Measurements from ENCODE around the gene WNK2. TPM values are rescaled to one million over a fixed set of nuclear protein-coding genes. Genes with fewer than 3 reads are reported as not detected.

Gene WNK2
- total RNA-seq, 1 donor from 2014 or later, result 6.2 TPM

GRCh38 chr9:93148721-93149120, 35.2 kb upstream of the WNK2 start:
- H3K27me3 Mint-ChIP-seq (ENCODE audit: insufficient read depth, low read depth), result peaks cover 2% of the 10 kb centered on the region
- Histone ChIP-seq H3K4me3 (no peak overlapping the region), H3K4me2 (no peak overlapping the region), H3K4me1 (no peaks in the 10 kb centered on the region), H3K79me2 (ENCODE audit: low read depth) (no peaks in the 10 kb centered on the region), H3K27ac (no peak overlapping the region), H3K27me3 (no peaks in the 10 kb centered on the region), H3K36me3 (no peaks in the 10 kb centered on the region), H3F3A (ENCODE audit: low read depth) (no peaks in the 10 kb centered on the region), H2AFZ (replicated peaks) (no peak overlapping the region), H4K20me1 (ENCODE audit: low read depth) (no peaks in the 10 kb centered on the region), H3K9ac (no peak overlapping the region), H3K9me3 (ENCODE audit: low read depth) (no peaks in the 10 kb centered on the region)
- no peak overlapping the region for H3K4me3 Mint-ChIP-seq
- H3K27ac Mint-ChIP-seq, result no peak overlapping the region
- no peaks in the 10 kb centered on the region for H3K36me3 Mint-ChIP-seq
- TF ChIP-seq EZH2 (IDR thresholded peaks at IDR 0.05) (no peak), EZH2phosphoT487 (IDR thresholded peaks at IDR 0.05) (no peak)
- TF ChIP-seq, protein P1, sequence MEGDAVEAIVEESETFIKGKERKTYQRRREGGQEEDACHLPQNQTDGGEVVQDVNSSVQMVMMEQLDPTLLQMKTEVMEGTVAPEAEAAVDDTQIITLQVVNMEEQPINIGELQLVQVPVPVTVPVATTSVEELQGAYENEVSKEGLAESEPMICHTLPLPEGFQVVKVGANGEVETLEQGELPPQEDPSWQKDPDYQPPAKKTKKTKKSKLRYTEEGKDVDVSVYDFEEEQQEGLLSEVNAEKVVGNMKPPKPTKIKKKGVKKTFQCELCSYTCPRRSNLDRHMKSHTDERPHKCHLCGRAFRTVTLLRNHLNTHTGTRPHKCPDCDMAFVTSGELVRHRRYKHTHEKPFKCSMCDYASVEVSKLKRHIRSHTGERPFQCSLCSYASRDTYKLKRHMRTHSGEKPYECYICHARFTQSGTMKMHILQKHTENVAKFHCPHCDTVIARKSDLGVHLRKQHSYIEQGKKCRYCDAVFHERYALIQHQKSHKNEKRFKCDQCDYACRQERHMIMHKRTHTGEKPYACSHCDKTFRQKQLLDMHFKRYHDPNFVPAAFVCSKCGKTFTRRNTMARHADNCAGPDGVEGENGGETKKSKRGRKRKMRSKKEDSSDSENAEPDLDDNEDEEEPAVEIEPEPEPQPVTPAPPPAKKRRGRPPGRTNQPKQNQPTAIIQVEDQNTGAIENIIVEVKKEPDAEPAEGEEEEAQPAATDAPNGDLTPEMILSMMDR (IDR thresholded peaks at IDR 0.05), result no peak
- H3K9me3 Mint-ChIP-seq, result peaks cover 2% of the 10 kb centered on the region
- DNase-seq (ENCODE audit: low spot score), result no peak
- H3K4me1 Mint-ChIP-seq, result peaks cover 8% of the 10 kb centered on the region

- Histone ChIP-seq H3K4me2 (no peak overlapping the region), H3F3A (ENCODE audit: low read depth) (no peaks in the 10 kb centered on the region), H3K4me1 (no peaks in the 10 kb centered on the region), H2AFZ (replicated peaks) (no peak overlapping the region), H3K4me3 (no peak overlapping the region), H4K20me1 (ENCODE audit: low read depth) (no peaks in the 10 kb centered on the region), H3K79me2 (ENCODE audit: low read depth) (no peaks in the 10 kb centered on the region), H3K36me3 (no peaks in the 10 kb centered on the region), H3K27ac (no peak overlapping the region), H3K9ac (no peak overlapping the region), H3K9me3 (ENCODE audit: low read depth) (no peaks in the 10 kb centered on the region), H3K27me3 (no peaks in the 10 kb centered on the region)
- TF ChIP-seq, protein P1 (IDR thresholded peaks at IDR 0.05), result no peak
- no peak for TF ChIP-seq EZH2 (IDR thresholded peaks at IDR 0.05)
- TF ChIP-seq EZH2phosphoT487 (IDR thresholded peaks at IDR 0.05), result no peak
- Mint-ChIP-seq H3K9me3 (peaks cover 2% of the 10 kb centered on the region), H3K27me3 (ENCODE audit: insufficient read depth, low read depth) (peaks cover 2% of the 10 kb centered on the region), H3K4me1 (peaks cover 4% of the 10 kb centered on the region), H3K4me3 (no peak overlapping the region), H3K27ac (no peak overlapping the region), H3K36me3 (no peaks in the 10 kb centered on the region)
- DNase-seq (ENCODE audit: low spot score), result no peak
Observed at GRCh38 chr9:93149361-93149760, 34.6 kb upstream of the WNK2 start.

DNA sequence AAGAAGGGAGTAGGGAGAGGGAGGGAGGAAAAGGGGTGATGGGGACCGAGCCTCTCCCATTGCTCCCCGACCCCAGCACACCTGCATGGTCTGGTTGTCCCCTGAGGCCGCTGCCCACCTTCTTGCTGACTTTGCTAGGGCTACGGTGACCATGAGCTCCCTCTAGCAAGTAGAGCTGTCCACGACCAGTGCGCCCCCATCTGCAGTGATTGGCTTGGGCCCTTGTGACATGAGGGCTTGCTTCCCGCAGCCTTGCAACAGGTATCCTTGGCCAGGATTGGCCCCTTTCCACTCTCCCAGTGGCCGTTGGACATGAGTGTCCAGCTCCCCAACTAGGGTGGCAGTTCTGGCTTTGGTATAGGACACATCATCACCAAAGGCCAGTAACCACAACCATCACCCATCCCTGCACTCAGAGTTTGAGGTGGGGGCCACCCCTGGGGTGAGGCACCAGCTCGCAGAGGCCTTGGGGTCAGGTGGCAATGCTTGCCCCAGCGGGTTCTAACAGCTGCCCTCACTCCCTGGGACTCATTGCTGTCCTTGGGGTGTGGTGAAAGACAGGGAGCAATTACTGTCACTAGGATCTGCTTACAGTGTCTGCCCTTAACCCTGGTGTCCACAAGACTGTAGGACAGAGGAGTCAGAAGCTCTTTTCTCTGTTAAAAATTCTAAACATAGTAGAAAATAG, 32.7 kb upstream of the WNK2 start:
- DNase-seq (ENCODE audit: low spot score), result no peak
- no peak overlapping the region for H3K27ac Mint-ChIP-seq
- Histone ChIP-seq H3K9me3 (ENCODE audit: low read depth) (no peaks in the 10 kb centered on the region), H3K4me3 (no peak overlapping the region), H3K9ac (no peak overlapping the region), H3F3A (ENCODE audit: low read depth) (no peaks in the 10 kb centered on the region), H3K27ac (no peak overlapping the region), H2AFZ (replicated peaks) (no peak overlapping the region), H3K4me2 (no peak overlapping the region), H3K79me2 (ENCODE audit: low read depth) (no peaks in the 10 kb centered on the region), H3K4me1 (no peaks in the 10 kb centered on the region), H3K36me3 (no peaks in the 10 kb centered on the region), H3K27me3 (no peaks in the 10 kb centered on the region), H4K20me1 (ENCODE audit: low read depth) (no peaks in the 10 kb centered on the region)
- H3K4me3 Mint-ChIP-seq, result no peak overlapping the region
- TF ChIP-seq, protein P1 (IDR thresholded peaks at IDR 0.05), result no peak
- TF ChIP-seq EZH2 (IDR thresholded peaks at IDR 0.05), result no peak
- no peak for TF ChIP-seq EZH2phosphoT487 (IDR thresholded peaks at IDR 0.05)
- H3K36me3 Mint-ChIP-seq, result no peaks in the 10 kb centered on the region
- no peaks in the 10 kb centered on the region for H3K4me1 Mint-ChIP-seq
- H3K27me3 Mint-ChIP-seq (ENCODE audit: insufficient read depth, low read depth), result peaks cover 2% of the 10 kb centered on the region
- peaks cover 2% of the 10 kb centered on the region for H3K9me3 Mint-ChIP-seq

Data from neural progenitor cell (in vitro differentiated cells).